Neural progenitor cell (in vitro differentiated cells): ENCODE measurements around the gene FAM174B.

ENCODE experiments used
- EZH2 ChIP-seq: fragments of 200-600 bp; sonication (generic); IDR thresholded peaks from 2 replicates; pipeline ENCODE4 v1.6.1; 2017; ENCODE audit warnings: antibody characterized with exemption, mild to moderate bottlenecking, moderate library complexity
- EZH2phosphoT487 ChIP-seq: fragments of 200-600 bp; sonication (generic); IDR thresholded peaks from 2 replicates; pipeline ENCODE4 v1.6.1; 2017; ENCODE audit warnings: antibody characterized with exemption
- TF ChIP-seq, protein P1 (sequence below): fragments of 200-600 bp; sonication (generic); IDR thresholded peaks from 2 replicates; pipeline ENCODE4 v1.5.1; 2017; ENCODE audit warnings: antibody characterized with exemption, mild to moderate bottlenecking

GRCh38 chr15:92668620-92669019 is 13.0 kb upstream of the FAM174B start:
- TF ChIP-seq, protein P1, sequence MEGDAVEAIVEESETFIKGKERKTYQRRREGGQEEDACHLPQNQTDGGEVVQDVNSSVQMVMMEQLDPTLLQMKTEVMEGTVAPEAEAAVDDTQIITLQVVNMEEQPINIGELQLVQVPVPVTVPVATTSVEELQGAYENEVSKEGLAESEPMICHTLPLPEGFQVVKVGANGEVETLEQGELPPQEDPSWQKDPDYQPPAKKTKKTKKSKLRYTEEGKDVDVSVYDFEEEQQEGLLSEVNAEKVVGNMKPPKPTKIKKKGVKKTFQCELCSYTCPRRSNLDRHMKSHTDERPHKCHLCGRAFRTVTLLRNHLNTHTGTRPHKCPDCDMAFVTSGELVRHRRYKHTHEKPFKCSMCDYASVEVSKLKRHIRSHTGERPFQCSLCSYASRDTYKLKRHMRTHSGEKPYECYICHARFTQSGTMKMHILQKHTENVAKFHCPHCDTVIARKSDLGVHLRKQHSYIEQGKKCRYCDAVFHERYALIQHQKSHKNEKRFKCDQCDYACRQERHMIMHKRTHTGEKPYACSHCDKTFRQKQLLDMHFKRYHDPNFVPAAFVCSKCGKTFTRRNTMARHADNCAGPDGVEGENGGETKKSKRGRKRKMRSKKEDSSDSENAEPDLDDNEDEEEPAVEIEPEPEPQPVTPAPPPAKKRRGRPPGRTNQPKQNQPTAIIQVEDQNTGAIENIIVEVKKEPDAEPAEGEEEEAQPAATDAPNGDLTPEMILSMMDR: no peak
- TF ChIP-seq EZH2 (no peak), EZH2phosphoT487 (no peak)
